Measurements from ENCODE around the gene TMPRSS3. TPM values are rescaled to one million over a fixed set of nuclear protein-coding genes. Genes with fewer than 3 reads are reported as not detected.

The TMPRSS3 gene
- polyA plus RNA-seq, 1 of the 3 experiments (the other 2 are of a cell fraction) = not detected

GRCh38 chr21:42383331-42383730 is 12.5 kb downstream of the TMPRSS3 start (continued):
- no peak for TF ChIP-seq MAX (IDR thresholded peaks at IDR 0.05; ENCODE audit: low read depth)
- TF ChIP-seq TCF12 (IDR thresholded peaks at IDR 0.05) = no peak
- TF ChIP-seq SMC3 (IDR thresholded peaks at IDR 0.05; ENCODE audit: low read depth, low read length) = no peak
- no peak for TF ChIP-seq GABPA (IDR thresholded peaks at IDR 0.05; ENCODE audit: low read depth)
- TF ChIP-seq NFIC (IDR thresholded peaks at IDR 0.05; ENCODE audit: borderline replicate concordance) = no peak
- no peak for TF ChIP-seq CTCF (IDR thresholded peaks at IDR 0.05)
- TF ChIP-seq USF1 (IDR thresholded peaks at IDR 0.05; ENCODE audit: borderline replicate concordance, low read depth) = no peak
- no peak for TF ChIP-seq TAF1 (IDR thresholded peaks at IDR 0.05; ENCODE audit: borderline replicate concordance, low read depth, low read length)
- no peak for TF ChIP-seq ELF1 (IDR thresholded peaks at IDR 0.05)

GRCh38 chr21:42382915-42383314 is 12.9 kb downstream of the TMPRSS3 start:
- no peak overlapping the region for H3K9ac ChIP-seq
- TF ChIP-seq NFIC (IDR thresholded peaks at IDR 0.05; ENCODE audit: borderline replicate concordance) (no peak), FOXJ3 (CRISPR knock-in tag; IDR thresholded peaks at IDR 0.05) (no peak), SIN3A (IDR thresholded peaks at IDR 0.05; ENCODE audit: borderline replicate concordance, low read depth, low read length) (no peak), JUND (IDR thresholded peaks at IDR 0.05) (no peak), IRF3 (IDR thresholded peaks at IDR 0.05; ENCODE audit: low read depth, low read length) (no peak), GABPA (IDR thresholded peaks at IDR 0.05; ENCODE audit: low read depth) (no peak), FOSL2 (IDR thresholded peaks at IDR 0.05; ENCODE audit: borderline replicate concordance, low read depth) (no peak), USF2 (IDR thresholded peaks at IDR 0.05; ENCODE audit: borderline replicate concordance, low read depth, low read length) (no peak), RFX5 (IDR thresholded peaks at IDR 0.05; ENCODE audit: low read length) (no peak), MXI1 (IDR thresholded peaks at IDR 0.05; ENCODE audit: low read depth, low read length) (no peak), MAX (IDR thresholded peaks at IDR 0.05; ENCODE audit: low read depth) (no peak), EZH2phosphoT487 (IDR thresholded peaks at IDR 0.05; ENCODE audit: borderline replicate concordance, low read depth) (no peak), CTCF (IDR thresholded peaks at IDR 0.05) (no peak), TEAD4 (IDR thresholded peaks at IDR 0.05; ENCODE audit: borderline replicate concordance, insufficient read depth) (no peak)
- no peaks in the 10 kb centered on the region for H3K79me2 ChIP-seq (ENCODE audit: insufficient read depth)
- no peak overlapping the region for H2AFZ ChIP-seq (ENCODE audit: low read depth)
- no peaks in the 10 kb centered on the region for H3K9me2 ChIP-seq
- H3K36me3 ChIP-seq (replicated peaks in 1 of 2; ENCODE audit: control insufficient read depth in 1 of 2, insufficient read depth in 2 of 2, low read length in 1 of 2) = no peaks in the 10 kb centered on the region
- no peaks in the 10 kb centered on the region for H3K27me3 ChIP-seq (ENCODE audit: insufficient read depth)
- no peak overlapping the region for H3K4me2 ChIP-seq
- no peaks in the 10 kb centered on the region for H3K4me1 ChIP-seq (ENCODE audit: control insufficient read depth in 1 of 2, insufficient read depth in 2 of 2, low read depth in 1 of 2, low read length in 1 of 2)
- H3K9me3 ChIP-seq = no peaks in the 10 kb centered on the region
- ChIA-PET CTCF (no interaction called here), POLR2A (no interaction called here)
- no peak overlapping the region for H3K4me3 ChIP-seq (ENCODE audit: low read depth in 2 of 2, low read length in 1 of 2)
- DNase-seq = no peak
- H3F3A ChIP-seq (replicated peaks; ENCODE audit: insufficient read depth) = no peaks in the 10 kb centered on the region
- no peaks in the 10 kb centered on the region for H4K20me1 ChIP-seq (ENCODE audit: insufficient read depth)
- 8% methylated on average over 4 of the region's 6 CpGs for WGBS (ENCODE audit: low lambda C conversion rate)
- H3K27ac ChIP-seq (ENCODE audit: low read depth in 2 of 2, low read length in 1 of 2) = no peak overlapping the region
